Chondrocyte (in vitro differentiated cells): Measurements from ENCODE around the gene NPLOC4. TPM values are rescaled to one million over a fixed set of nuclear protein-coding genes. Genes with fewer than 3 reads are reported as not detected.

Experiments
- DNase-seq: peaks from one replicate; pipeline ENCODE4 v3.0.0; 2021; ENCODE audit warnings: mixed read lengths, low spot score
- H3K27ac Mint-ChIP-seq: one replicate; pipeline ENCODE4 v1.8.0; 2021; ENCODE audit warnings: mild to moderate bottlenecking, moderate library complexity, mixed read lengths; ENCODE audit not compliant: unreplicated experiment
- H3K27me3 Mint-ChIP-seq: 2 replicates; pipeline ENCODE4 v1.8.0; 2021; ENCODE audit warnings: low read depth, mixed read lengths
- H3K36me3 Mint-ChIP-seq: 2 replicates; pipeline ENCODE4 v1.8.0; 2021; ENCODE audit warnings: low read depth, mixed read lengths
- H3K4me1 Mint-ChIP-seq: 2 replicates; pipeline ENCODE4 v1.8.0; 2021; ENCODE audit warnings: low read depth, mild to moderate bottlenecking, mixed read lengths
- H3K4me3 Mint-ChIP-seq: one replicate; pipeline ENCODE4 v1.8.0; 2021; ENCODE audit warnings: mild to moderate bottlenecking, moderate library complexity, mixed read lengths; ENCODE audit not compliant: unreplicated experiment
- H3K9me3 Mint-ChIP-seq: 2 replicates; pipeline ENCODE4 v1.8.0; 2021; ENCODE audit warnings: low read depth, mixed read lengths
- CTCF ChIP-seq: fragments of 200-600 bp; sonication (generic); IDR thresholded peaks from 2 replicates; pipeline ENCODE4 v1.5.0; 2021; ENCODE audit warnings: antibody characterized with exemption, mild to moderate bottlenecking, moderate library complexity
- total RNA-seq: library from RNA; stranded (reverse); gene quantifications from 3 replicates; pipeline ENCODE4 v1.2.1, GENCODE V29; 2021

NPLOC4 gene
- total RNA-seq, 1 donor from 2014 or later = 110 TPM

GRCh38 chr17:81543756-81544155, 93.2 kb downstream of the NPLOC4 start:
- peaks cover 7% of the 10 kb centered on the region for H3K36me3 Mint-ChIP-seq
- no peaks in the 10 kb centered on the region for H3K9me3 Mint-ChIP-seq
- no peaks in the 10 kb centered on the region for H3K27me3 Mint-ChIP-seq
- TF ChIP-seq CTCF = no peak
- H3K4me3 Mint-ChIP-seq = no peak overlapping the region
- no peak for DNase-seq
- no peaks in the 10 kb centered on the region for H3K4me1 Mint-ChIP-seq
- H3K27ac Mint-ChIP-seq = no peak overlapping the region

GRCh38 chr17:81543339-81543675, 93.6 kb downstream of the NPLOC4 start:
- no peaks in the 10 kb centered on the region for H3K4me1 Mint-ChIP-seq
- H3K36me3 Mint-ChIP-seq = peaks cover 7% of the 10 kb centered on the region
- DNase-seq = no peak
- no peaks in the 10 kb centered on the region for H3K27me3 Mint-ChIP-seq
- no peak overlapping the region for H3K4me3 Mint-ChIP-seq
- no peaks in the 10 kb centered on the region for H3K9me3 Mint-ChIP-seq
- no peak for TF ChIP-seq CTCF
- no peak overlapping the region for H3K27ac Mint-ChIP-seq

GRCh38 chr17:81542431-81543338, 94.2 kb downstream of the NPLOC4 start:
- Mint-ChIP-seq H3K36me3 (peaks cover 10% of the 10 kb centered on the region), H3K27ac (no peak overlapping the region), H3K27me3 (no peaks in the 10 kb centered on the region), H3K9me3 (no peaks in the 10 kb centered on the region), H3K4me3 (no peak overlapping the region), H3K4me1 (peaks cover 3% of the 10 kb centered on the region)
- no peak for DNase-seq
- TF ChIP-seq CTCF = no peak

- TF ChIP-seq CTCF = no peak
- H3K4me3 Mint-ChIP-seq = no peak overlapping the region
- H3K27me3 Mint-ChIP-seq = no peaks in the 10 kb centered on the region
- no peaks in the 10 kb centered on the region for H3K9me3 Mint-ChIP-seq
- no peak for DNase-seq
- peaks cover 10% of the 10 kb centered on the region for H3K36me3 Mint-ChIP-seq
- H3K27ac Mint-ChIP-seq = peak overlapping the region; percentile 69
- peaks cover 4% of the 10 kb centered on the region for H3K4me1 Mint-ChIP-seq
These were observed 95.8 kb downstream of the NPLOC4 start for GRCh38 chr17:81541123-81541522.

GRCh38 chr17:81540676-81541027, 96.3 kb downstream of the NPLOC4 start:
- H3K9me3 Mint-ChIP-seq = no peaks in the 10 kb centered on the region
- no peaks in the 10 kb centered on the region for H3K27me3 Mint-ChIP-seq
- peaks cover 10% of the 10 kb centered on the region for H3K36me3 Mint-ChIP-seq
- no peak for DNase-seq
- no peak overlapping the region for H3K4me3 Mint-ChIP-seq
- H3K4me1 Mint-ChIP-seq = peaks cover 4% of the 10 kb centered on the region
- H3K27ac Mint-ChIP-seq = no peak overlapping the region
- no peak for TF ChIP-seq CTCF
